Measurements from ENCODE around the gene MUC2.

Gene MUC2

DNA sequence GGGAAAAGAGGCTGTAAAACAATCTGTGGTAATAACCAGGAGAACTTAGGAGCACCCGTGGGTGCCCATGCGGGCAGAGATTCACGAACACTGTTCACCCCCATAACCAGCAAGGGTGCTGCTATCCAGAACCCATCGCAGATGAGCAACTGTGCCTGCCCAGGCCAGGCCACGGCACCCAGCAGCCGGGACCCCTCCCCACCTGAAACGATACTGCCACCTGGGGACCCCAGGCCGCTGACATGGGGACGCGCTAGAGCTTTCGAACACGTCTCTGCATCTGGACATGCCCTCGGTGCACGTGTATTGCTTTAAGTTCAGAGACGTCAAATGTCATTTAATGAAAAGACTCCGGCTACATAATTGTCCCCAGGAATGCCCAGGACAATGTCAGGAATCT is 14.3 kb upstream of the MUC2 start:
- no peak overlapping the region for H3K27ac ChIP-seq
- no peak for TF ChIP-seq CTCF (conservative IDR thresholded peaks at IDR 0.05)

DNA sequence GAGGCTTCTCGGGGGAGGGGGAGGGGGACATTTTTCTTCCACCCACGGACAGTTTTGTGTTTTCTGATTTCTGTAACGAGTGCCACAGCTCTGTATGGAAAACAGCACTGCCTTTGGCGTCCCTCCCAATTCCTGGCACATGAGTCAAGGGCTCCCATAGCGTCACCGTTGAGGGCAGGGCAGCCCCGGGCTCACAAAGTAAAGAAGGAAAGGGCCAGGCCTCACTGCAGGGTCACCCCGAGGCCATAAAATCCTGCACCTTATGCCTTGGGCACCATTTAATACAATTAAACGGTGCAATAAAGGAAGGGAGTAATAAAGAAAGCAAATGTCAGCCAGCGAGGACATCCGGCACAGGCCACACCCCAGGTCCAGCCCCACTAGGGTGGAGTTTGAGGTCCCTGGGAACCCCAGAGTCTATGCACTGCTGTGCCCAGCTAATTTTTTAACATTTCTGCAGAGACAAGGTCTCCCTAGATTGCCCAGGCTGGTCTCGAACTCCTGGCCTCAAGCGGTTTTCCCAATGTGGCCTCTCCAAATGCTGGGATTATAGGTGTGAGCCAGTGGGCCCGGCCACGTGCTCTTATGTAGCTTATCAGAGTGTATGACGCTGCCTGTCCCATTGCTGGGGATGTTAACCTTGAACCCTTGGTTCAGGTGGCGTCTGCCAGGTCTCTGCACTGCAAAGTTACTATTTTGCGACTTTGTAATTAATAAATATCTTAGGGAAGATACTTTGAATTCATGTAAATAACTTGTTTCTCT is 13.6 kb upstream of the MUC2 start:
- no peak overlapping the region for H3K27ac ChIP-seq
- no peak for TF ChIP-seq CTCF (conservative IDR thresholded peaks at IDR 0.05)

- H3K27ac ChIP-seq = no peak overlapping the region
- TF ChIP-seq CTCF (conservative IDR thresholded peaks at IDR 0.05) = no peak
Observed at GRCh38 chr11:1062075-1062820, 12.4 kb upstream of the MUC2 start.

DNA sequence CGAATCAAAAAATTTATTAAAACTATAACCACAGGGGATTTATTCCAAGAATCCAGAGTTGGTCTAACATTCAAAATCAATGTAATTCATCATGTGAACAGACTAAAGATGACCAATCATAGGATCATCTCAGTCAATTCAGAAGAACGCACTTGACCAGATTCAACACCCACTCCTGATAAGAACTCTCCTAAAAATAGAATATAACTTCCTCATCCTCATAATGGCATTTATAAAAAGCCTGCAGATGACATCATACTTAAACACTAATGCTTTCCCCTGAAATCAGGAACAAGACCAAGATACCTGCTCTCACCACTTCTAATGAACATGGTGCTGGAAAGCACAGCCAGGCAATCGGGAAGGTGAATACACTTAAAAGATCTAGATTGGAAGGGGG is 10.5 kb upstream of the MUC2 start:
- H3K27ac ChIP-seq = no peak overlapping the region
- no peak for TF ChIP-seq CTCF (conservative IDR thresholded peaks at IDR 0.05)

DNA sequence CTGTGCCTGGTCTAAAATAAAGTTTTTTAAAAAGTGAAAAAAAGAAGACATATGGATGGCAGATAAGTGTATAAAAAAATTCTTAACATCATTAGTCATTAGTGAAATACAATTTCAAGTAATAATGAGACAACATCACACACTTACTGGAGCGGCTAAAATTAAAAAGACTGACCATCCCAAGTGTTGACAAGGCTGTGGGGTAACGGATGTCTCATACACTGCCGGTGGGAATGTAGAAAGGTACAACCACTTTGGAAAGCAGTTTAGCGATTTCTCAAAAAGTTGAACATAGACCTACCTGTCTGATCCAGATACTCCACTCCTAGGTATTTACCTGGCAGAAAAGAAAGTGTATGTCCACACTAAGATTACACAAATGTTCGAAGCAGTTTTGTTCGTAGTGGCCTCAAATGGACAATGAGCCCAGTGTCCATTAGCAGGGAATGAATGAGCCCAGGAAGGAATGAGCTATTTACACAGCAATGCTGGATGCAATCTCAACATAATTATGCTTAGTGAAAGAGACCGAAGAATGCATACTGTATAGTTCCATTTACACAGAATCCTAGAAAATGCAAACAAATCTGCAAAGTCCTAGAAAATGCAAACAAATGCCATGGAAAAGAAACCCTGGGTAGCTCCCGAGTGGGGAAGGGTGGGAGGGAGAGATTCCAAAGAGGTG is 6.7 kb upstream of the MUC2 start:
- TF ChIP-seq CTCF (conservative IDR thresholded peaks at IDR 0.05) = no peak
- no peak overlapping the region for H3K27ac ChIP-seq

DNA sequence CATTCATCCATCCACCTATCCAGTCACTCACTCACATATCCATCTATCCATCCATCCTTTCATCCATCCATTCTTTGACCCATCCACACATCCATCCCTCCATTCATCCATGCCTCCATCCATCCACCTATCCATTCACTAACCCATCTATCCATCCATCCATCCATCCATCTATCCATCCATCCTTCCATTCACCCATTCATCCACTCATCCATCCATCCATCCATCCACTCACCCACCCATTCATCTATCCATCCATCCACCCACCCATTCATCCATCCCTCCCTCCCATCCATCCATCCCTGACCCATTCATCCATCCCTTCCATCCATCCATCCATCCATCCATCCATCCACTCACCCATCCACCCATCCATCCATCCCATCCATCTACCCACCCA is 4.9 kb upstream of the MUC2 start:
- no peak for TF ChIP-seq CTCF (conservative IDR thresholded peaks at IDR 0.05)
- no peak overlapping the region for H3K27ac ChIP-seq
